ENCODE results near the gene RPH3AL. TPM values are rescaled to one million over a fixed set of nuclear protein-coding genes. Genes with fewer than 3 reads are reported as not detected.
"Not testable (repeated sequence)": the region's sequence is repeated elsewhere in the genome, so short reads cannot be mapped to it uniquely, and the experiment has no call there.

Gene RPH3AL
- total RNA-seq, 1 donor from 2014 or later: 0.78 TPM

- Mint-ChIP-seq H3K27ac (ENCODE audit: unreplicated experiment) (no peak overlapping the region), H3K9me3 (ENCODE audit: unreplicated experiment) (no peaks in the 10 kb centered on the region), H3K36me3 (ENCODE audit: unreplicated experiment) (no peaks in the 10 kb centered on the region)
These were observed 132.9 kb downstream of the RPH3AL start for GRCh38 chr17:219696-220095.

GRCh38 chr17:218432-219110 is 134.0 kb downstream of the RPH3AL start:
- no peaks in the 10 kb centered on the region for H3K36me3 Mint-ChIP-seq (ENCODE audit: unreplicated experiment)

More at GRCh38 chr17:219696-220095, 132.9 kb downstream of the RPH3AL start:
- H3K4me1 Mint-ChIP-seq (ENCODE audit: unreplicated experiment): no peaks in the 10 kb centered on the region
- H3K27me3 Mint-ChIP-seq (ENCODE audit: unreplicated experiment): no peaks in the 10 kb centered on the region
- no peak for TF ChIP-seq CTCF (IDR thresholded peaks at IDR 0.05)
- no peak overlapping the region for H3K4me3 Mint-ChIP-seq (ENCODE audit: unreplicated experiment)
- DNase-seq (ENCODE audit: extremely low spot score, unreplicated experiment): no peak

GRCh38 chr17:216625-217024 is 136.0 kb downstream of the RPH3AL start:
- H3K4me3 Mint-ChIP-seq (ENCODE audit: unreplicated experiment): no peak overlapping the region
- peaks cover 5% of the 10 kb centered on the region for H3K27me3 Mint-ChIP-seq (ENCODE audit: unreplicated experiment)
- DNase-seq (ENCODE audit: extremely low spot score, unreplicated experiment): no peak
- no peaks in the 10 kb centered on the region for H3K36me3 Mint-ChIP-seq (ENCODE audit: unreplicated experiment)
- H3K27ac Mint-ChIP-seq (ENCODE audit: unreplicated experiment): no peak overlapping the region
- H3K4me1 Mint-ChIP-seq (ENCODE audit: unreplicated experiment): no peaks in the 10 kb centered on the region
- H3K9me3 Mint-ChIP-seq (ENCODE audit: unreplicated experiment): no peaks in the 10 kb centered on the region
- no peak for TF ChIP-seq CTCF (IDR thresholded peaks at IDR 0.05)

More at GRCh38 chr17:218432-219110, 134.0 kb downstream of the RPH3AL start:
- Mint-ChIP-seq H3K27me3 (ENCODE audit: unreplicated experiment) (no peaks in the 10 kb centered on the region), H3K4me3 (ENCODE audit: unreplicated experiment) (no peak overlapping the region), H3K9me3 (ENCODE audit: unreplicated experiment) (no peaks in the 10 kb centered on the region), H3K4me1 (ENCODE audit: unreplicated experiment) (no peaks in the 10 kb centered on the region), H3K27ac (ENCODE audit: unreplicated experiment) (no peak overlapping the region)
- TF ChIP-seq CTCF (IDR thresholded peaks at IDR 0.05): no peak
- DNase-seq (ENCODE audit: extremely low spot score, unreplicated experiment): no peak

GRCh38 chr17:215563-216478 is 136.8 kb downstream of the RPH3AL start:
- not testable (repeated sequence) for H3K9me3 Mint-ChIP-seq (ENCODE audit: unreplicated experiment); H3K4me3 Mint-ChIP-seq (ENCODE audit: unreplicated experiment); H3K36me3 Mint-ChIP-seq (ENCODE audit: unreplicated experiment); H3K4me1 Mint-ChIP-seq (ENCODE audit: unreplicated experiment); H3K27ac Mint-ChIP-seq (ENCODE audit: unreplicated experiment); H3K27me3 Mint-ChIP-seq (ENCODE audit: unreplicated experiment); DNase-seq (ENCODE audit: extremely low spot score, unreplicated experiment)

GRCh38 chr17:214881-215331 is 137.7 kb downstream of the RPH3AL start:
- no peak for TF ChIP-seq CTCF (IDR thresholded peaks at IDR 0.05)
- Mint-ChIP-seq H3K36me3 (ENCODE audit: unreplicated experiment) (no peaks in the 10 kb centered on the region), H3K9me3 (ENCODE audit: unreplicated experiment) (no peaks in the 10 kb centered on the region), H3K27me3 (ENCODE audit: unreplicated experiment) (peaks cover 11% of the 10 kb centered on the region), H3K4me1 (ENCODE audit: unreplicated experiment) (no peaks in the 10 kb centered on the region), H3K4me3 (ENCODE audit: unreplicated experiment) (no peak overlapping the region), H3K27ac (ENCODE audit: unreplicated experiment) (no peak overlapping the region)
- no peak for DNase-seq (ENCODE audit: extremely low spot score, unreplicated experiment)

Data from osteocyte (in vitro differentiated cells).